Neural cell (in vitro differentiated cells): Measurements from ENCODE around the gene XPR1.

Experiments used
- EZH2 ChIP-seq: fragments of 200-600, 300-800 bp; shearing (Covaris generic), sonication (generic); IDR thresholded peaks from 2 replicates; pipeline ENCODE4 v1.6.1; 2014; ENCODE audit warnings: antibody characterized with exemption, low read length, borderline replicate concordance, mild to moderate bottlenecking; ENCODE audit not compliant: insufficient read depth, poor library complexity, severe bottlenecking
- TAF1 ChIP-seq: IDR thresholded peaks from 2 replicates; pipeline ENCODE4 v1.6.1; 2012; ENCODE audit warnings: low read depth
- TF ChIP-seq, protein P1 (sequence below): fragments of 450-650 bp; IDR thresholded peaks from 2 replicates; pipeline ENCODE4 v1.5.1; 2014; ENCODE audit warnings: antibody characterized with exemption, mild to moderate bottlenecking, moderate library complexity; ENCODE audit not compliant: poor library complexity, severe bottlenecking

- TF ChIP-seq, protein P1, sequence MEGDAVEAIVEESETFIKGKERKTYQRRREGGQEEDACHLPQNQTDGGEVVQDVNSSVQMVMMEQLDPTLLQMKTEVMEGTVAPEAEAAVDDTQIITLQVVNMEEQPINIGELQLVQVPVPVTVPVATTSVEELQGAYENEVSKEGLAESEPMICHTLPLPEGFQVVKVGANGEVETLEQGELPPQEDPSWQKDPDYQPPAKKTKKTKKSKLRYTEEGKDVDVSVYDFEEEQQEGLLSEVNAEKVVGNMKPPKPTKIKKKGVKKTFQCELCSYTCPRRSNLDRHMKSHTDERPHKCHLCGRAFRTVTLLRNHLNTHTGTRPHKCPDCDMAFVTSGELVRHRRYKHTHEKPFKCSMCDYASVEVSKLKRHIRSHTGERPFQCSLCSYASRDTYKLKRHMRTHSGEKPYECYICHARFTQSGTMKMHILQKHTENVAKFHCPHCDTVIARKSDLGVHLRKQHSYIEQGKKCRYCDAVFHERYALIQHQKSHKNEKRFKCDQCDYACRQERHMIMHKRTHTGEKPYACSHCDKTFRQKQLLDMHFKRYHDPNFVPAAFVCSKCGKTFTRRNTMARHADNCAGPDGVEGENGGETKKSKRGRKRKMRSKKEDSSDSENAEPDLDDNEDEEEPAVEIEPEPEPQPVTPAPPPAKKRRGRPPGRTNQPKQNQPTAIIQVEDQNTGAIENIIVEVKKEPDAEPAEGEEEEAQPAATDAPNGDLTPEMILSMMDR, result no peak
- no peak for TF ChIP-seq EZH2
- TF ChIP-seq TAF1, result no peak
Measured at GRCh38 chr1:180851995-180852887, 220.4 kb downstream of the XPR1 start.
